ENCODE measurements around the gene TTPAL.

DNA sequence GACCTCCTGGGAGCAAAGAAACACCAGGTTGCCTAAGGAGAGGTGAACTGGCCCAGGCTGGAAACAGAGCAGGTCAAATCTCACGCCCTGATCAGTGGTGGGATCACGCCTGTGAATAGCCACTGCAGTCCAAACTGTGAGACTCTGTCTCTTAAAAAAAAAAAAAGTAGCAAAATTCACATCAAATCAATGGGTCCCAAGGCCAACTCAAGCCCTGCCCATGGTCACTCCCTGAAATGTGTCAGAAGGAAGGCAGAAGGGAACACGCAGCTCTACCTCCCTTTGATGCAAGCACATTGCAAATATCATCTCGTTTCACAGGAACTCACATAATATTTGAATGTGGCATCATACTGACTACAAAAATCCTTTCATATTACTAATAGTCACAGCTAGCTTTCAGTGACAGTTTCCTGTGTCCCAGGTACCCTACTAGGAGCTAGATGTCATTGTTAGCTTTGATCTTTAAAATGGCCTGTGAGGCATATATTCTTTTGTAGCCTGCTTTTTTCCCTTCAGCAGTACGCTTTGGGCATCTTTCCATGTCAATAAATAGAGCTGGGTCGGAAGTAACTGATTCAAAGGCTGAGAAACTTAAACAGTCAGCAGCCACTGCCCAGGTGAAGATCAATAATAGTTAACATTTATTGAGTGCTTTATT lies 14.4 kb upstream of the TTPAL start:
- TF ChIP-seq MYNN (tag by site-specific recombination; IDR thresholded peaks at IDR 0.05; ENCODE audit: borderline replicate concordance) (no peak), ZNF23 (tag by site-specific recombination; IDR thresholded peaks at IDR 0.05; ENCODE audit: borderline replicate concordance) (no peak), ZNF530 (tag by site-specific recombination; IDR thresholded peaks at IDR 0.05; ENCODE audit: low read depth) (no peak), ZNF548 (tag by site-specific recombination; IDR thresholded peaks at IDR 0.05) (no peak), GLI2 (tag by site-specific recombination; IDR thresholded peaks at IDR 0.05; ENCODE audit: borderline replicate concordance, low read depth) (no peak), YY2 (tag by site-specific recombination; IDR thresholded peaks at IDR 0.05) (no peak)
- TF ChIP-seq, protein P1, sequence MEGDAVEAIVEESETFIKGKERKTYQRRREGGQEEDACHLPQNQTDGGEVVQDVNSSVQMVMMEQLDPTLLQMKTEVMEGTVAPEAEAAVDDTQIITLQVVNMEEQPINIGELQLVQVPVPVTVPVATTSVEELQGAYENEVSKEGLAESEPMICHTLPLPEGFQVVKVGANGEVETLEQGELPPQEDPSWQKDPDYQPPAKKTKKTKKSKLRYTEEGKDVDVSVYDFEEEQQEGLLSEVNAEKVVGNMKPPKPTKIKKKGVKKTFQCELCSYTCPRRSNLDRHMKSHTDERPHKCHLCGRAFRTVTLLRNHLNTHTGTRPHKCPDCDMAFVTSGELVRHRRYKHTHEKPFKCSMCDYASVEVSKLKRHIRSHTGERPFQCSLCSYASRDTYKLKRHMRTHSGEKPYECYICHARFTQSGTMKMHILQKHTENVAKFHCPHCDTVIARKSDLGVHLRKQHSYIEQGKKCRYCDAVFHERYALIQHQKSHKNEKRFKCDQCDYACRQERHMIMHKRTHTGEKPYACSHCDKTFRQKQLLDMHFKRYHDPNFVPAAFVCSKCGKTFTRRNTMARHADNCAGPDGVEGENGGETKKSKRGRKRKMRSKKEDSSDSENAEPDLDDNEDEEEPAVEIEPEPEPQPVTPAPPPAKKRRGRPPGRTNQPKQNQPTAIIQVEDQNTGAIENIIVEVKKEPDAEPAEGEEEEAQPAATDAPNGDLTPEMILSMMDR (tag by site-specific recombination; IDR thresholded peaks at IDR 0.05), result no peak
- TF ChIP-seq, protein P2, sequence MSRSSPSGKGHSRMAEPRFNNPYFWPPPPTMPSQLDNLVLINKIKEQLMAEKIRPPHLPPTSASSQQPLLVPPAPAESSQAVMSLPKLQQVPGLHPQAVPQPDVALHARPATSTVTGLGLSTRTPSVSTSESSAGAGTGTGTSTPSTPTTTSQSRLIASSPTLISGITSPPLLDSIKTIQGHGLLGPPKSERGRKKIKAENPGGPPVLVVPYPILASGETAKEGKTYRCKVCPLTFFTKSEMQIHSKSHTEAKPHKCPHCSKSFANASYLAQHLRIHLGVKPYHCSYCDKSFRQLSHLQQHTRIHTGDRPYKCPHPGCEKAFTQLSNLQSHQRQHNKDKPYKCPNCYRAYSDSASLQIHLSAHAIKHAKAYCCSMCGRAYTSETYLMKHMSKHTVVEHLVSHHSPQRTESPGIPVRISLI (tag by site-specific recombination; IDR thresholded peaks at IDR 0.05), result no peak
